K562 (cell line): ENCODE measurements around the gene MYO3B. TPM values are rescaled to one million over a fixed set of nuclear protein-coding genes. Genes with fewer than 3 reads are reported as not detected.

Experiments
- DACH1 ChIP-seq: fragments of 450-650 bp; IDR thresholded peaks from 2 replicates; pipeline ENCODE4 v1.6.1; 2018; ENCODE audit not compliant: partially characterized antibody
- PRPF4 ChIP-seq: fragments of 200-400 bp; formaldehyde crosslinking; IDR thresholded peaks from one replicate; pipeline ENCODE4 v1.6.1; 2017; ENCODE audit warnings: low read length, low read depth, mild to moderate bottlenecking; ENCODE audit not compliant: insufficient read depth, poor library complexity, severe bottlenecking
- ZSCAN32 ChIP-seq: fragments of 450-650 bp; formaldehyde crosslinking; IDR thresholded peaks from 2 replicates; pipeline ENCODE4 v1.4.0; 2020; ENCODE audit warnings: mild to moderate bottlenecking, moderate library complexity
- polyA plus RNA-seq, 8 experiments: library from polyadenylated mRNA; depleted of rRNA in 4 of 8; stranded (reverse) in 5 of 8; unstranded in 3 of 8; fragments of >200 nt; fragmentation: Nextera tagmentation in 2 of 8; fragmentation: Illumina TruSeq in 1 of 8; extraction: Ambion mirVana in 2 of 8; extraction: Trizol in 1 of 8; gene quantifications; 2 replicates each; pipeline versions ENCODE4 v1.2.1 to v1.2.3, GENCODE V29; 2011 to 2014; ENCODE audit warnings: inconsistent platforms in 1 of 8, missing spikeins in 1 of 8
- total RNA-seq, 7 experiments: library from RNA; depleted of rRNA in 6 of 7; stranded (reverse); fragments of >200 nt in 6 of 7; fragmentation: Illumina TruSeq in 2 of 7; extraction: Trizol in 2 of 7; gene quantifications; 2 replicates each; pipeline versions ENCODE4 v1.2.1 to v1.2.3, GENCODE V29; 2011 to 2021; ENCODE audit warnings: low replicate concordance in 1 of 7
- TF ChIP-seq, protein P1 (sequence below): sonication (generic); formaldehyde crosslinking; IDR thresholded peaks from 2 replicates; pipeline ENCODE4 v1.8.1; 2023; ENCODE audit warnings: missing genetic modification reagents, mild to moderate bottlenecking, borderline replicate concordance
- TF ChIP-seq, protein P2 (sequence below), 2 experiments: fragments of 450-650 bp in 1 of 2; sonication (generic) in 1 of 2; formaldehyde crosslinking in 1 of 2; IDR thresholded peaks in 1 of 2; conservative IDR thresholded peaks in 1 of 2; 2 replicates each; pipeline versions ENCODE4 v1.6.1 to v1.8.1; 2016 to 2023; ENCODE audit warnings: mild to moderate bottlenecking in 2 of 2, moderate library complexity in 2 of 2, inconsistent platforms in 1 of 2, missing genetic modification reagents in 1 of 2
- TF ChIP-seq, protein P3 (sequence below), 2 experiments: fragments of 450-650 bp; IDR thresholded peaks; 2 replicates each; pipeline ENCODE4 v1.6.1; 2016
- TF ChIP-seq, protein P4 (sequence below): sonication (generic); formaldehyde crosslinking; IDR thresholded peaks from 2 replicates; pipeline ENCODE4 v1.8.0; 2022; ENCODE audit warnings: mild to moderate bottlenecking, missing genetic modification reagents, borderline replicate concordance

Gene MYO3B
- total and polyA plus RNA-seq, 9 of the 15 experiments (the other 6 are each of a cell fraction or from before 2014, with no cell fraction given): 2.7 to 6.5 (median 3.6) TPM

DNA sequence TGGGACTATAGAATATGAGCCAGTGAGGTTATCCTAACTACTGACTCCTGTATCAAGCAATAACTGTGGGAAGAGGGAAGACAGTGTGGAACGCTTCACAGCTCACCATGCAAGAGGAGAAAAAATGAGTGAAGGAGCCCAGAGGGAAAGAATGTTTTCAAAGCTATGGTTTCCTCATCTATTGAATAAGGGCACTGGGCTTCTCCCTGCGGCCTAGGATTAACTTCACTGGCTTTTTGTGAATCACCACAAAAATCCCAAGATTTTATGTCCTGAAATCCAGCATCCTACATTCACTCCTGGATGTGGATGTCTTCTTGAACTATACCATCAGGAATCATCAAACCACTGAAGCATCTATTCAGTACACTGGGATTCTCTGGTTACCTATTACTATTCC, 492.7 kb downstream of the MYO3B start (continued):
- TF ChIP-seq DACH1 (no peak), ZSCAN32 (CRISPR knock-in tag) (no peak), PRPF4 (no peak)
- TF ChIP-seq, protein P1, sequence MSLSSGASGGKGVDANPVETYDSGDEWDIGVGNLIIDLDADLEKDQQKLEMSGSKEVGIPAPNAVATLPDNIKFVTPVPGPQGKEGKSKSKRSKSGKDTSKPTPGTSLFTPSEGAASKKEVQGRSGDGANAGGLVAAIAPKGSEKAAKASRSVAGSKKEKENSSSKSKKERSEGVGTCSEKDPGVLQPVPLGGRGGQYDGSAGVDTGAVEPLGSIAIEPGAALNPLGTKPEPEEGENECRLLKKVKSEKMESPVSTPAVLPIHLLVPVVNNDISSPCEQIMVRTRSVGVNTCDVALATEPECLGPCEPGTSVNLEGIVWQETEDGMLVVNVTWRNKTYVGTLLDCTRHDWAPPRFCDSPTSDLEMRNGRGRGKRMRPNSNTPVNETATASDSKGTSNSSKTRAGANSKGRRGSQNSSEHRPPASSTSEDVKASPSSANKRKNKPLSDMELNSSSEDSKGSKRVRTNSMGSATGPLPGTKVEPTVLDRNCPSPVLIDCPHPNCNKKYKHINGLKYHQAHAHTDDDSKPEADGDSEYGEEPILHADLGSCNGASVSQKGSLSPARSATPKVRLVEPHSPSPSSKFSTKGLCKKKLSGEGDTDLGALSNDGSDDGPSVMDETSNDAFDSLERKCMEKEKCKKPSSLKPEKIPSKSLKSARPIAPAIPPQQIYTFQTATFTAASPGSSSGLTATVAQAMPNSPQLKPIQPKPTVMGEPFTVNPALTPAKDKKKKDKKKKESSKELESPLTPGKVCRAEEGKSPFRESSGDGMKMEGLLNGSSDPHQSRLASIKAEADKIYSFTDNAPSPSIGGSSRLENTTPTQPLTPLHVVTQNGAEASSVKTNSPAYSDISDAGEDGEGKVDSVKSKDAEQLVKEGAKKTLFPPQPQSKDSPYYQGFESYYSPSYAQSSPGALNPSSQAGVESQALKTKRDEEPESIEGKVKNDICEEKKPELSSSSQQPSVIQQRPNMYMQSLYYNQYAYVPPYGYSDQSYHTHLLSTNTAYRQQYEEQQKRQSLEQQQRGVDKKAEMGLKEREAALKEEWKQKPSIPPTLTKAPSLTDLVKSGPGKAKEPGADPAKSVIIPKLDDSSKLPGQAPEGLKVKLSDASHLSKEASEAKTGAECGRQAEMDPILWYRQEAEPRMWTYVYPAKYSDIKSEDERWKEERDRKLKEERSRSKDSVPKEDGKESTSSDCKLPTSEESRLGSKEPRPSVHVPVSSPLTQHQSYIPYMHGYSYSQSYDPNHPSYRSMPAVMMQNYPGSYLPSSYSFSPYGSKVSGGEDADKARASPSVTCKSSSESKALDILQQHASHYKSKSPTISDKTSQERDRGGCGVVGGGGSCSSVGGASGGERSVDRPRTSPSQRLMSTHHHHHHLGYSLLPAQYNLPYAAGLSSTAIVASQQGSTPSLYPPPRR (CRISPR knock-in tag): no peak
- TF ChIP-seq, protein P2, sequence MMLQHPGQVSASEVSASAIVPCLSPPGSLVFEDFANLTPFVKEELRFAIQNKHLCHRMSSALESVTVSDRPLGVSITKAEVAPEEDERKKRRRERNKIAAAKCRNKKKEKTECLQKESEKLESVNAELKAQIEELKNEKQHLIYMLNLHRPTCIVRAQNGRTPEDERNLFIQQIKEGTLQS (IDR thresholded peaks at IDR 0.05): no peak
- TF ChIP-seq, protein P2 (CRISPR knock-in tag; conservative IDR thresholded peaks at IDR 0.05): no peak
- TF ChIP-seq, protein P3, sequence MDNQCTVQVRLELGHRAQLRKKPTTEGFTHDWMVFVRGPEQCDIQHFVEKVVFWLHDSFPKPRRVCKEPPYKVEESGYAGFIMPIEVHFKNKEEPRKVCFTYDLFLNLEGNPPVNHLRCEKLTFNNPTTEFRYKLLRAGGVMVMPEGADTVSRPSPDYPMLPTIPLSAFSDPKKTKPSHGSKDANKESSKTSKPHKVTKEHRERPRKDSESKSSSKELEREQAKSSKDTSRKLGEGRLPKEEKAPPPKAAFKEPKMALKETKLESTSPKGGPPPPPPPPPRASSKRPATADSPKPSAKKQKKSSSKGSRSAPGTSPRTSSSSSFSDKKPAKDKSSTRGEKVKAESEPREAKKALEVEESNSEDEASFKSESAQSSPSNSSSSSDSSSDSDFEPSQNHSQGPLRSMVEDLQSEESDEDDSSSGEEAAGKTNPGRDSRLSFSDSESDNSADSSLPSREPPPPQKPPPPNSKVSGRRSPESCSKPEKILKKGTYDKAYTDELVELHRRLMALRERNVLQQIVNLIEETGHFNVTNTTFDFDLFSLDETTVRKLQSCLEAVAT (IDR thresholded peaks at IDR 0.05): no peak
- TF ChIP-seq, protein P4, sequence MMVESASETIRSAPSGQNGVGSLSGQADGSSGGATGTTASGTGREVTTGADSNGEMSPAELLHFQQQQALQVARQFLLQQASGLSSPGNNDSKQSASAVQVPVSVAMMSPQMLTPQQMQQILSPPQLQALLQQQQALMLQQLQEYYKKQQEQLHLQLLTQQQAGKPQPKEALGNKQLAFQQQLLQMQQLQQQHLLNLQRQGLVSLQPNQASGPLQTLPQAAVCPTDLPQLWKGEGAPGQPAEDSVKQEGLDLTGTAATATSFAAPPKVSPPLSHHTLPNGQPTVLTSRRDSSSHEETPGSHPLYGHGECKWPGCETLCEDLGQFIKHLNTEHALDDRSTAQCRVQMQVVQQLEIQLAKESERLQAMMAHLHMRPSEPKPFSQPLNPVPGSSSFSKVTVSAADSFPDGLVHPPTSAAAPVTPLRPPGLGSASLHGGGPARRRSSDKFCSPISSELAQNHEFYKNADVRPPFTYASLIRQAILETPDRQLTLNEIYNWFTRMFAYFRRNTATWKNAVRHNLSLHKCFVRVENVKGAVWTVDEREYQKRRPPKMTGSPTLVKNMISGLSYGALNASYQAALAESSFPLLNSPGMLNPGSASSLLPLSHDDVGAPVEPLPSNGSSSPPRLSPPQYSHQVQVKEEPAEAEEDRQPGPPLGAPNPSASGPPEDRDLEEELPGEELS (CRISPR knock-in tag): no peak
- TF ChIP-seq, all 486 proteins: peak for 0
